ENCODE data around the gene LILRA5.

GRCh38 chr19:54307389-54308020 lies 5.5 kb downstream of the LILRA5 start:
- TF ChIP-seq CTCF (conservative IDR thresholded peaks at IDR 0.05) (no peak), EZH2 (IDR thresholded peaks at IDR 0.05; ENCODE audit: low read depth) (no peak)

All from PC-9 (cell line).